MCF 10A (cell line): ENCODE data around the gene C14orf132. TPM values are rescaled to one million over a fixed set of nuclear protein-coding genes. Genes with fewer than 3 reads are reported as not detected.
A peak's percentile ranks its signal among the peaks of the same experiment; 100 is the strongest.

Experiments used
- BruUV-seq: library from RNA; stranded (reverse); fragments of 400-500 nt; replicated peaks from 2 replicates; lab custom pipeline; 2021; lab: Mats Ljungman, UMichigan
- CTCF ChIA-PET: fragments of 300-600 bp; sonication (Branson Sonifier 250); formaldehyde crosslinking; extraction: SDS; loops from one replicate; lab custom pipeline; 2021; ENCODE audit warnings: antibody characterized with exemption, inconsistent platforms; lab: Yijun Ruan, JAX
- POLR2A ChIA-PET: fragments of 300-600, 350-650 bp; sonication (Branson Sonifier 250); formaldehyde crosslinking; extraction: SDS; loops from one replicate; lab custom pipeline; 2020; ENCODE audit warnings: antibody characterized with exemption, inconsistent platforms; lab: Yijun Ruan, JAX
- DNase-seq: peaks from one replicate; pipeline ENCODE4 v3.0.0-alpha.2; 2018; ENCODE audit not compliant: unreplicated experiment
- H3K27ac Mint-ChIP-seq: one replicate; pipeline ENCODE4 v1.8.0; 2022; ENCODE audit warnings: mild to moderate bottlenecking, low read depth, mixed read lengths; ENCODE audit not compliant: unreplicated experiment
- H3K27me3 Mint-ChIP-seq: one replicate; pipeline ENCODE4 v1.8.0; 2022; ENCODE audit warnings: mixed read lengths; ENCODE audit not compliant: insufficient read depth, unreplicated experiment
- H3K36me3 Mint-ChIP-seq: one replicate; pipeline ENCODE4 v1.8.0; 2022; ENCODE audit warnings: mild to moderate bottlenecking, moderate library complexity, mixed read lengths; ENCODE audit not compliant: insufficient read depth, unreplicated experiment
- H3K4me1 Mint-ChIP-seq: one replicate; pipeline ENCODE4 v1.8.0; 2022; ENCODE audit warnings: mixed read lengths; ENCODE audit not compliant: insufficient read depth, unreplicated experiment
- H3K4me3 Mint-ChIP-seq: one replicate; pipeline ENCODE4 v1.8.0; 2022; ENCODE audit warnings: mild to moderate bottlenecking, moderate library complexity, mixed read lengths; ENCODE audit not compliant: unreplicated experiment
- H3K9me3 Mint-ChIP-seq: one replicate; pipeline ENCODE4 v1.8.0; 2022; ENCODE audit warnings: mixed read lengths; ENCODE audit not compliant: unreplicated experiment
- intact Hi-C: fragments of 100-400 bp; cut with micrococcal nuclease; formaldehyde crosslinking; loops from 2 replicates; pipeline ENCODE4 v1.14.1; 2022
- total RNA-seq: library from RNA; stranded (reverse); gene quantifications from 2 replicates; pipeline ENCODE4 v1.2.3, GENCODE V29; 2022
- TF ChIP-seq, protein P1 (sequence below): fragments of 200-600 bp; IDR thresholded peaks from one replicate; pipeline ENCODE4 v1.8.0; 2022; ENCODE audit warnings: antibody characterized with exemption, mild to moderate bottlenecking; ENCODE audit not compliant: unreplicated experiment

Gene C14orf132
- total RNA-seq, 1 experiment from 2014 or later, result not detected

DNA sequence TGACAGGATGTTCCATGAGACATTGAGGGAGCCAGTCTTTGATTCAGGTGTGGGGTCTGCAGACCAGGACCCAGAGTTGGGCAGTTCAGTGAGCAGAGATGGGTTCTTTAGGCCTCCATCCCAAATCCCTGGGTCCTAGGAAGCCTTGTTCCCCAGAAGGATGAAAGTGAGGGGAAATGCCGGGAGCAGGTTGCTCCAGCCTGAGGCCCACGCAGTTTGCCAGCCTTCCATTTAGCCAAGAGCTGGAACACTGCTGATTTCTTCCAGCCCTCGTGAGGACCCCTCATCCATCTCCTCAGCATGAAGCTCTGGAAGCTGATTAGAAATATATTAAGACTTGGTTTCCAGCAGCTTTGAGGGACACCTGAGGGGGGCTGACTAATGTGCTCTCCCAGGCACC, 12.1 kb downstream of the C14orf132 start:
- intact Hi-C loops, result loop anchor here (1.0 kb wide), 1 partner anchor 53 kb away; no protein-coding TSS in a partner anchor

DNA sequence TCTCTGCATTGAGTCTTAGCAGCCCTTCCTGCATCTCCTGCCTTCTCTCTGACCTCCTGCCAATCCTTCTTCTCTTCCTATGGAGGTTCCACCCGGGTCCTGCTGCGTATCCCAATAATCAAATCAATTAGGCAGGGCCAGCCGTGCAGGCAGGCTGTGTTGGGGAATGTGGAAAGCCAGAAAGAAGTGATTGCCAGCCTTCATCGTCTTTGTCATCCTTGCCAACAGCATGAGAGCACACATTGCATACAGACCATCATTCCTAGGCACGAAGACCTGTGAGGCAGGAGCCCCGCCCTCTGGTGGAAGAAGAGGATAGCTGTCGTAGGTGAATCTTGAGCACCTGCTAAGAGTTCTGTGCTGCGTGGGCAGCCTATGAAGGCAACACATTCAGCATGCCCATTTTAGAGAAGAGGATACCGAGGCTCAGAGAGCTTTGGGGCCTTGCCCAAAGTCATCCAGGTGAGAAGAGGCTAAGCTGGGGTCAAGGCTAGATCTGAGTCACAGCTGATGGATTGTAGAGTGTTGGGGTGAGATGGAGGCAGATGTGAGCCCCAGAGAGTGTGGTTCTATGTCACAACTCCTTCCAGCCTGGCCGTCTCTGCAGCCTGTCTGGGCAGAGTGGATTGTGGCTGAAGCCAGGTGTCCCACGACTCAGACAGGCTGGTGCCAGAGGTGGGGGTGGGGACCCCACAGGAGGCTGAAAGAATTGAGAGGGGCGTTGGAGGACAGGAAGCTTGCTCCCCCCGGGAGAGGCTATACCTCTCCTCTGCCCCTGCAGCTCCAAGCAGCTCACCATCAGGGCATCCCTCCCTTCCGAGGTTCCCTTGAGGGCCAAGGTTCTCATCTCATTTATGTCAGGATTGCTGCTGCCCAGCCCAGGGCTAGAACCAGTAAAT, 12.7 kb downstream of the C14orf132 start:
- Mint-ChIP-seq H3K36me3 (no peaks in the 10 kb centered on the region), H3K9me3 (no peaks in the 10 kb centered on the region), H3K27me3 (peaks cover 26% of the 10 kb centered on the region), H3K27ac (no peak overlapping the region), H3K4me3 (no peak overlapping the region), H3K4me1 (peaks cover 5% of the 10 kb centered on the region)
- DNase-seq, result peak; percentile 63
- CTCF ChIA-PET, result interaction anchor here (0.6 to 3.2 kb wide), 15 partner anchors 9 to 1576 kb away, joined by 3 to 16 read pairs (median 3); partner anchors contain the start of gene SERPINA9
- TF ChIP-seq, protein P1, sequence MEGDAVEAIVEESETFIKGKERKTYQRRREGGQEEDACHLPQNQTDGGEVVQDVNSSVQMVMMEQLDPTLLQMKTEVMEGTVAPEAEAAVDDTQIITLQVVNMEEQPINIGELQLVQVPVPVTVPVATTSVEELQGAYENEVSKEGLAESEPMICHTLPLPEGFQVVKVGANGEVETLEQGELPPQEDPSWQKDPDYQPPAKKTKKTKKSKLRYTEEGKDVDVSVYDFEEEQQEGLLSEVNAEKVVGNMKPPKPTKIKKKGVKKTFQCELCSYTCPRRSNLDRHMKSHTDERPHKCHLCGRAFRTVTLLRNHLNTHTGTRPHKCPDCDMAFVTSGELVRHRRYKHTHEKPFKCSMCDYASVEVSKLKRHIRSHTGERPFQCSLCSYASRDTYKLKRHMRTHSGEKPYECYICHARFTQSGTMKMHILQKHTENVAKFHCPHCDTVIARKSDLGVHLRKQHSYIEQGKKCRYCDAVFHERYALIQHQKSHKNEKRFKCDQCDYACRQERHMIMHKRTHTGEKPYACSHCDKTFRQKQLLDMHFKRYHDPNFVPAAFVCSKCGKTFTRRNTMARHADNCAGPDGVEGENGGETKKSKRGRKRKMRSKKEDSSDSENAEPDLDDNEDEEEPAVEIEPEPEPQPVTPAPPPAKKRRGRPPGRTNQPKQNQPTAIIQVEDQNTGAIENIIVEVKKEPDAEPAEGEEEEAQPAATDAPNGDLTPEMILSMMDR, result peak; percentile 57
- BruUV-seq, result no TSS peak
- intact Hi-C loops, result loop anchor here (1.0 kb wide), 1 partner anchor 54 kb away; no protein-coding TSS in a partner anchor
- POLR2A ChIA-PET, result no interaction called here

More for the DNA sequence above, 12.1 kb downstream of the C14orf132 start:
- ChIA-PET POLR2A (no interaction called here), CTCF (interaction anchor here (0.6 to 3.2 kb wide), 11 partner anchors 9 to 491 kb away, joined by 3 to 16 read pairs (median 5); no protein-coding TSS in a partner anchor)
- H3K4me3 Mint-ChIP-seq, result no peak overlapping the region
- no TSS peak for BruUV-seq
- DNase-seq, result no peak
- H3K27me3 Mint-ChIP-seq, result peaks cover 26% of the 10 kb centered on the region
- TF ChIP-seq, protein P1, result no peak
- H3K4me1 Mint-ChIP-seq, result peaks cover 5% of the 10 kb centered on the region
- H3K36me3 Mint-ChIP-seq, result no peaks in the 10 kb centered on the region
- no peak overlapping the region for H3K27ac Mint-ChIP-seq
- H3K9me3 Mint-ChIP-seq, result no peaks in the 10 kb centered on the region

DNA sequence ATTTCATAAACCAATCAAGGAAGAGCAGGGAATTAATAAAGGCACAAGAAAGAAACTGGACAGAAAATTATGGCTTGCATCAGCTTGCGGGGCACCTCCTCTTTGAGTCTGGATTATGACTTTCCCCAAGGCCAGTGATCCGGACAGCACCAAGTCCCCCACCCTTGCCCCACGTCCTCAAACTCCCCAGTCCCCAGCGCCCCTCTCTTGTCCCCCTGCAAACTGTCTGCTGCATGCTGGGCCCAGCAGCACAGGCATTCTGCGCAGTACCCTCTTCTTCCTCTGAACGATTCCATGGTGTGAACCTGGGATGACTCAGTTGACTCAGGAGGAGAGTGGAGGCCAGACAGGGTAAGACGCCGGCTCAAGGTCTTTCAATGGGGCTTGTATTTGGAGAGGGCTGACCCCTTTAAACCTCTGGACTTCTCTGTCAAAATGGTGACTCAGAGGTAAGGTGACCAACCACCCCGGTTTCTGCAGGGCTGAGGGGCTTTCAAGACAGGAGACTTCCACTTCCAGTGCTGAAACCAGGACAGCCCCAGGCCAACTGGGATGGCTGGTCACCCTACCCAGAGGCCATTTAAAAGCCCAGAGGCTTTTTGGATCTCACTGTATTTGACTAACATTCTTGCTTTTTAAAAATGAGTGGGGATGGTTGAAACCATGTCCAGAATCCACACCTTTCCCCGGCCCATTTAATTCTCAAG, 13.5 kb downstream of the C14orf132 start:
- peaks cover 5% of the 10 kb centered on the region for H3K4me1 Mint-ChIP-seq
- BruUV-seq, result no TSS peak
- no peaks in the 10 kb centered on the region for H3K9me3 Mint-ChIP-seq
- TF ChIP-seq, protein P1, result no peak
- H3K4me3 Mint-ChIP-seq, result no peak overlapping the region
- intact Hi-C loops, result no loop called here
- no peak overlapping the region for H3K27ac Mint-ChIP-seq
- ChIA-PET CTCF (interaction anchor here (0.6 to 3.2 kb wide), 9 partner anchors 8 to 1576 kb away, joined by 3 to 16 read pairs (median 5); partner anchors contain the start of gene SERPINA9), POLR2A (no interaction called here)
- no peak for DNase-seq
- H3K27me3 Mint-ChIP-seq, result peaks cover 26% of the 10 kb centered on the region
- no peaks in the 10 kb centered on the region for H3K36me3 Mint-ChIP-seq

DNA sequence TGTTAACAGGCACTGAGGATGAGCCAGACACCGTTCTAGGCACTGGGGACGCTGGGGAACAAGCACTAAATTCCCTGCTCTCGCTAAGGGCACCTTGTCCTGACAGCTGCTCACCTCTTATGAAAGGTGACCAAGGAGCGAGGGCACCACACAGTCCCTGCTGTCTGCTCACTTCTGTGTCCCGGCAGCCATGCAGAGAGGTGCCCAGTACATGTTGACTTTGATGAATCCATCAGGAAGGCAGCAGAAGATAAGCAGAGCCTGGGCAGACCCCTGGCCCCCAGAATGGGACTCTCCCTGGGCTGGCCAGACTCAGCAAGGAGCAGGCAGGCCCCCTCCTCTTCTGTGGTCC, 14.1 kb downstream of the C14orf132 start:
- H3K4me1 Mint-ChIP-seq, result peaks cover 5% of the 10 kb centered on the region
- no TSS peak for BruUV-seq
- no peaks in the 10 kb centered on the region for H3K36me3 Mint-ChIP-seq
- H3K27me3 Mint-ChIP-seq, result peaks cover 26% of the 10 kb centered on the region
- TF ChIP-seq, protein P1, result no peak
- intact Hi-C loops, result no loop called here
- ChIA-PET CTCF (interaction anchor here (3.2 kb wide), 1 partner anchor 45 kb away, joined by 16 read pairs; no protein-coding TSS in a partner anchor), POLR2A (no interaction called here)
- DNase-seq, result no peak
- H3K9me3 Mint-ChIP-seq, result no peaks in the 10 kb centered on the region
- H3K4me3 Mint-ChIP-seq, result no peak overlapping the region
- H3K27ac Mint-ChIP-seq, result no peak overlapping the region
